H1 (cell line): ENCODE data around the gene CHRD. TPM values are rescaled to one million over a fixed set of nuclear protein-coding genes. Genes with fewer than 3 reads are reported as not detected.

ENCODE experiments used
- CTCF ChIA-PET: fragments of 300-600 bp; sonication (Branson Sonifier 250); formaldehyde crosslinking; loops from one replicate; lab custom pipeline; 2021; ENCODE audit not compliant: partially characterized antibody; lab: Charles Lee
- POLR2A ChIA-PET: fragments of 300-600 bp; sonication (Branson Sonifier 250); formaldehyde crosslinking; loops from one replicate; lab custom pipeline; 2021; ENCODE audit warnings: inconsistent platforms; ENCODE audit not compliant: partially characterized antibody; lab: Charles Lee
- DNase-seq, 2 experiments: peaks; one replicate each; pipeline versions ENCODE4 v3.0.0 to v3.0.0-alpha.2; 2010 to 2022; ENCODE audit warnings: low spot score in 2 of 2, low read depth in 1 of 2, mixed read lengths in 1 of 2
- FAIRE-seq: peaks from 2 replicates; lab custom pipeline; 2011; peaks lifted over from hg19 to GRCh38; lab: Jason Lieb, UNC
- H2AFZ ChIP-seq: 2 replicates; pipeline ENCODE4 v1.8.1; 2012; ENCODE audit warnings: low read length, inconsistent platforms
- H2AK5ac ChIP-seq: 2 replicates; pipeline ENCODE4 v1.6.1; 2013; ENCODE audit warnings: low read depth, low read length
- H2BK120ac ChIP-seq: replicated peaks from 2 replicates; pipeline ENCODE3; 2013; ENCODE audit warnings: low read depth, low read length, inconsistent platforms
- H2BK12ac ChIP-seq: 2 replicates; pipeline ENCODE4 v1.6.1; 2013; ENCODE audit warnings: low read depth, low read length
- H2BK15ac ChIP-seq: 2 replicates; pipeline ENCODE4 v1.6.1; 2013; ENCODE audit warnings: low read length
- H2BK20ac ChIP-seq: 2 replicates; pipeline ENCODE4 v1.6.1; 2013; ENCODE audit warnings: low read length
- H2BK5ac ChIP-seq: 2 replicates; pipeline ENCODE4 v1.6.1; 2013; ENCODE audit warnings: low read depth, low read length
- H3K14ac ChIP-seq: 2 replicates; pipeline ENCODE4 v1.6.1; 2013; ENCODE audit warnings: inconsistent platforms; ENCODE audit not compliant: insufficient read length
- H3K18ac ChIP-seq: 2 replicates; pipeline ENCODE4 v1.6.1; 2013; ENCODE audit warnings: low read length; ENCODE audit errors: extremely low read depth
- H3K23ac ChIP-seq: 2 replicates; pipeline ENCODE4 v1.6.1; 2013; ENCODE audit warnings: inconsistent platforms; ENCODE audit not compliant: insufficient read length
- H3K23me2 ChIP-seq: 2 replicates; pipeline ENCODE4 v1.6.1; 2013; ENCODE audit warnings: low read depth, low read length
- H3K27ac ChIP-seq: 2 replicates; pipeline ENCODE4 v1.6.1; 2011; ENCODE audit warnings: low read depth, low read length, inconsistent platforms
- H3K27me3 ChIP-seq, 4 experiments: replicated peaks in 1 of 4; 1 replicate in 1 of 4; 2 replicates in 3 of 4; pipeline versions ENCODE4 v1.6.1 to v1.8.1; 2011 to 2013; ENCODE audit warnings: low read length in 3 of 4, mild to moderate bottlenecking in 3 of 4, inconsistent platforms in 2 of 4, mixed read lengths in 2 of 4, moderate library complexity in 1 of 4; ENCODE audit not compliant: control insufficient read depth in 3 of 4, insufficient read depth in 3 of 4; ENCODE audit errors: extremely low read depth in 1 of 4
- H3K36me3 ChIP-seq, 4 experiments: 2 replicates each; pipeline versions ENCODE4 v1.6.1 to v1.8.1; 2011 to 2013; ENCODE audit warnings: mild to moderate bottlenecking in 4 of 4, low read length in 3 of 4, moderate library complexity in 2 of 4, control low read depth in 1 of 4, inconsistent platforms in 1 of 4; ENCODE audit not compliant: insufficient read depth in 4 of 4, control insufficient read depth in 2 of 4
- H3K4ac ChIP-seq: replicated peaks from 2 replicates; pipeline ENCODE3; 2013; ENCODE audit warnings: low read length, low read depth, mixed read lengths, inconsistent platforms; ENCODE audit not compliant: insufficient read length
- H3K4me1 ChIP-seq, 4 experiments: replicated peaks in 1 of 4; 1 replicate in 1 of 4; 2 replicates in 3 of 4; pipeline versions ENCODE4 v1.6.1 to v1.8.1; 2011 to 2013; ENCODE audit warnings: low read length in 3 of 4, inconsistent platforms in 2 of 4, mixed read lengths in 1 of 4; ENCODE audit not compliant: insufficient read depth in 4 of 4, control insufficient read depth in 3 of 4
- H3K4me2 ChIP-seq, 2 experiments: 2 replicates each; pipeline versions ENCODE4 v1.6.1 to v1.8.1; 2011 to 2013; ENCODE audit warnings: low read depth in 2 of 2, low read length in 2 of 2, control low read depth in 1 of 2, inconsistent platforms in 1 of 2, mild to moderate bottlenecking in 1 of 2; ENCODE audit not compliant: insufficient read depth in 1 of 2
- H3K4me3 ChIP-seq, 4 experiments: fragments of 200-600, 300-600 bp in 1 of 4; sonication (generic), shearing (Covaris generic), sonication (Bioruptor Twin) in 1 of 4; 2 replicates each; pipeline versions ENCODE4 v1.5.1 to v1.8.1; 2011 to 2016; ENCODE audit warnings: low read length in 4 of 4, low read depth in 3 of 4, control low read depth in 2 of 4, inconsistent platforms in 2 of 4, mild to moderate bottlenecking in 2 of 4, mixed read lengths in 1 of 4, moderate library complexity in 1 of 4; ENCODE audit not compliant: insufficient read depth in 2 of 4; ENCODE audit errors: extremely low read depth in 1 of 4
- H3K56ac ChIP-seq: replicated peaks from 2 replicates; pipeline ENCODE3; 2013; ENCODE audit warnings: low read depth, mild to moderate bottlenecking, mixed read lengths, low read length, inconsistent platforms; ENCODE audit not compliant: insufficient read length
- H3K79me1 ChIP-seq: 2 replicates; pipeline ENCODE4 v1.6.1; 2013; ENCODE audit warnings: low read depth, low read length, control low read depth
- H3K79me2 ChIP-seq, 2 experiments: 2 replicates each; pipeline versions ENCODE4 v1.6.1 to v1.8.1; 2012 to 2013; ENCODE audit warnings: low read length in 2 of 2, mild to moderate bottlenecking in 2 of 2, inconsistent platforms in 1 of 2; ENCODE audit not compliant: insufficient read depth in 2 of 2, control insufficient read depth in 1 of 2
- H3K9ac ChIP-seq, 4 experiments: replicated peaks in 1 of 4; 1 replicate in 1 of 4; 2 replicates in 3 of 4; pipeline versions ENCODE4 v1.6.1 to v1.8.1; 2011 to 2013; ENCODE audit warnings: low read depth in 3 of 4, low read length in 3 of 4, control low read depth in 2 of 4, mild to moderate bottlenecking in 2 of 4, moderate library complexity in 2 of 4, inconsistent platforms in 1 of 4; ENCODE audit errors: extremely low read depth in 1 of 4
- H3K9me3 ChIP-seq, 2 experiments: 2 replicates each; pipeline versions ENCODE4 v1.6.1 to v1.8.1; 2012 to 2013; ENCODE audit warnings: mild to moderate bottlenecking in 2 of 2, moderate library complexity in 2 of 2, control low read depth in 1 of 2, inconsistent platforms in 1 of 2, low read depth in 1 of 2, low read length in 1 of 2, mixed read lengths in 1 of 2; ENCODE audit not compliant: insufficient read depth in 2 of 2
- H4K20me1 ChIP-seq, 2 experiments: replicated peaks in 1 of 2; 2 replicates each; pipeline versions ENCODE3 to v1.8.1; 2011 to 2013; ENCODE audit warnings: inconsistent platforms in 2 of 2, low read length in 2 of 2, mild to moderate bottlenecking in 1 of 2; ENCODE audit not compliant: insufficient read depth in 2 of 2, control insufficient read depth in 1 of 2
- H4K5ac ChIP-seq: 2 replicates; pipeline ENCODE4 v1.6.1; 2013; ENCODE audit warnings: low read length, low read depth, mixed read lengths, inconsistent platforms; ENCODE audit not compliant: insufficient read length
- H4K8ac ChIP-seq: 2 replicates; pipeline ENCODE4 v1.8.0; 2013; ENCODE audit warnings: mild to moderate bottlenecking, moderate library complexity, low read length, inconsistent platforms; ENCODE audit not compliant: insufficient read depth; ENCODE audit errors: extremely low read depth
- H4K91ac ChIP-seq: replicated peaks from 2 replicates; pipeline ENCODE3; 2013; ENCODE audit warnings: low read length, mixed read lengths, inconsistent platforms; ENCODE audit not compliant: insufficient read length
- ASH2L ChIP-seq: fragments of 200-600, 300-600 bp; sonication (generic); IDR thresholded peaks from one replicate; pipeline ENCODE4 v1.7.1; 2017; ENCODE audit warnings: low read length
- CHD2 ChIP-seq: IDR thresholded peaks from 2 replicates; pipeline ENCODE4 v1.6.1; 2012; ENCODE audit warnings: low read length, improper control_type of control experiment
- MAFK ChIP-seq: IDR thresholded peaks from 2 replicates; pipeline ENCODE4 v1.6.1; 2012; ENCODE audit warnings: low read depth, mild to moderate bottlenecking, improper control_type of control experiment, low read length
- MAX ChIP-seq: IDR thresholded peaks from 2 replicates; pipeline ENCODE4 v1.6.1; 2012; ENCODE audit warnings: inconsistent platforms
- SRF ChIP-seq: IDR thresholded peaks from 2 replicates; pipeline ENCODE4 v1.6.1; 2011; ENCODE audit warnings: mild to moderate bottlenecking, low read depth, low read length, moderate library complexity
- TEAD4 ChIP-seq: IDR thresholded peaks from 2 replicates; pipeline ENCODE4 v1.6.1; 2012; ENCODE audit warnings: low read depth, low read length, inconsistent platforms, mixed read lengths
- WGBS, 2 experiments: shearing (Covaris generic) in 1 of 2; methylation state at CpG; one replicate each; pipeline versions ENCODE4 v1.1.6 to v1.1.7; 2013 to 2015; ENCODE audit warnings: low lambda C conversion rate in 2 of 2, mixed read lengths in 2 of 2, inconsistent platforms in 1 of 2, low coverage in 1 of 2, missing lambda C conversion rate in 1 of 2; ENCODE audit not compliant: insufficient replicate concordance in 2 of 2, insufficient coverage in 1 of 2, insufficient read length in 1 of 2; ENCODE audit errors: extremely low coverage in 1 of 2, missing lambda C conversion rate in 1 of 2; 5-methylcytosine and 5-hydroxymethylcytosine counted together
- polyA plus RNA-seq, 7 experiments: library from polyadenylated mRNA; depleted of rRNA in 3 of 7; stranded (reverse) in 5 of 7; unstranded in 2 of 7; fragments of >200 nt in 5 of 7; fragments of 200-250 nt in 2 of 7; gene quantifications; 1 replicate in 5 of 7; 2 replicates in 1 of 7; 4 replicates in 1 of 7; pipeline versions ENCODE4 v1.2.1 to v1.2.3, GENCODE V29; 2011 to 2013; ENCODE audit warnings: missing spikeins in 2 of 7, mixed read lengths in 2 of 7
- total RNA-seq: library from RNA; stranded (reverse); fragmentation: NEBNext Ultra II Directional; extraction: Animal tissue kit (Norgen Biotek cat#: 25700); gene quantifications from 2 replicates; pipeline ENCODE4 v1.2.1, GENCODE V29; 2021

CHRD gene
- total and polyA plus RNA-seq, 2 of the 8 experiments (the other 6 are each of a cell fraction or from before 2014, with no cell fraction given) = 0.62 to 0.86 TPM

- no peak overlapping the region for H2BK20ac ChIP-seq
- no peak overlapping the region for H3K4me2 ChIP-seq
- DNase-seq = no peak
Measured at GRCh38 chr3:184347321-184348056, 32.4 kb upstream of the CHRD start.

More at GRCh38 chr3:184347321-184348056, 32.4 kb upstream of the CHRD start:
- Histone ChIP-seq H4K8ac (no peak overlapping the region), H3K4me3 (no peak overlapping the region), H2BK15ac (no peak overlapping the region), H3K14ac (no peak overlapping the region), H2AK5ac (no peak overlapping the region), H3K27ac (no peak overlapping the region), H2BK12ac (no peak overlapping the region), H3K36me3 (peaks cover 0 to 17% (median 7%) of the 10 kb centered on the region in 4 experiments; a peak in 6 of 8 replicates), H3K23me2 (no peaks in the 10 kb centered on the region), H3K4ac (no peak overlapping the region), H3K23ac (no peak overlapping the region), H2AFZ (no peak overlapping the region), H3K79me1 (no peaks in the 10 kb centered on the region; the same call in 1 of the 2 replicates), H3K79me2 (no peaks in the 10 kb centered on the region), H4K91ac (no peak overlapping the region), H3K27me3 (no peaks in the 10 kb centered on the region), H3K9me3 (no peaks in the 10 kb centered on the region), H3K9ac (no peak overlapping the region), H3K4me1 (peaks cover 0 to 13% (median 10%) of the 10 kb centered on the region in 4 experiments; a peak in 6 of 7 replicates)
- no peak for FAIRE-seq
- no peak for TF ChIP-seq SRF
- no peak for TF ChIP-seq TEAD4
- peak; percentile 9; the same call in 1 of the 2 replicates for TF ChIP-seq MAFK
- TF ChIP-seq MAX = no peak
- TF ChIP-seq ASH2L = no peak
- no peak for TF ChIP-seq CHD2
- TF ChIP-seq, all 59 proteins: peak for 1
- WGBS, 2 experiments = 79% methylated on average over 12 of the region's 12 CpGs; no CpG with 5 or more reads in 1 of the 2 experiments
- POLR2A ChIA-PET = interaction anchor here (0.8 to 3.2 kb wide), 11 partner anchors 9 to 32 kb away, joined by 3 to 23 read pairs (median 4); partner anchors contain the start of gene FAM131A
- Histone ChIP-seq H4K5ac (no peak overlapping the region), H4K20me1 (peaks cover 2 to 12% of the 10 kb centered on the region in 2 experiments), H3K56ac (no peak overlapping the region), H2BK5ac (0 out of 2 replicates have a peak overlapping the region, but pooled peaks have one; percentile 10), H2BK120ac (no peak overlapping the region), H3K18ac (no peak overlapping the region)
- CTCF ChIA-PET = interaction anchor here (1.0 to 1.5 kb wide), 4 partner anchors 9 to 428 kb away, joined by 3 to 9 read pairs (median 4); partner anchors contain the start of gene FAM131A
